H1 (cell line): ENCODE measurements around the gene GABRA6. TPM values are rescaled to one million over a fixed set of nuclear protein-coding genes. Genes with fewer than 3 reads are reported as not detected.

Experiments
- CTCF ChIA-PET: fragments of 300-600 bp; sonication (Branson Sonifier 250); formaldehyde crosslinking; loops from one replicate; lab custom pipeline; 2021; ENCODE audit not compliant: partially characterized antibody; lab: Charles Lee
- POLR2A ChIA-PET: fragments of 300-600 bp; sonication (Branson Sonifier 250); formaldehyde crosslinking; loops from one replicate; lab custom pipeline; 2021; ENCODE audit warnings: inconsistent platforms; ENCODE audit not compliant: partially characterized antibody; lab: Charles Lee
- DNase-seq, 2 experiments: peaks; one replicate each; pipeline versions ENCODE4 v3.0.0 to v3.0.0-alpha.2; 2010 to 2022; ENCODE audit warnings: low spot score in 2 of 2, low read depth in 1 of 2, mixed read lengths in 1 of 2
- FAIRE-seq: peaks from 2 replicates; lab custom pipeline; 2011; peaks lifted over from hg19 to GRCh38; lab: Jason Lieb, UNC
- H2AFZ ChIP-seq: 2 replicates; pipeline ENCODE4 v1.8.1; 2012; ENCODE audit warnings: low read length, inconsistent platforms
- H2AK5ac ChIP-seq: 2 replicates; pipeline ENCODE4 v1.6.1; 2013; ENCODE audit warnings: low read depth, low read length
- H2BK120ac ChIP-seq: replicated peaks from 2 replicates; pipeline ENCODE3; 2013; ENCODE audit warnings: low read depth, low read length, inconsistent platforms
- H2BK12ac ChIP-seq: 2 replicates; pipeline ENCODE4 v1.6.1; 2013; ENCODE audit warnings: low read depth, low read length
- H2BK15ac ChIP-seq: 2 replicates; pipeline ENCODE4 v1.6.1; 2013; ENCODE audit warnings: low read length
- H2BK20ac ChIP-seq: 2 replicates; pipeline ENCODE4 v1.6.1; 2013; ENCODE audit warnings: low read length
- H2BK5ac ChIP-seq: 2 replicates; pipeline ENCODE4 v1.6.1; 2013; ENCODE audit warnings: low read depth, low read length
- H3K14ac ChIP-seq: 2 replicates; pipeline ENCODE4 v1.6.1; 2013; ENCODE audit warnings: inconsistent platforms; ENCODE audit not compliant: insufficient read length
- H3K18ac ChIP-seq: 2 replicates; pipeline ENCODE4 v1.6.1; 2013; ENCODE audit warnings: low read length; ENCODE audit errors: extremely low read depth
- H3K23ac ChIP-seq: 2 replicates; pipeline ENCODE4 v1.6.1; 2013; ENCODE audit warnings: inconsistent platforms; ENCODE audit not compliant: insufficient read length
- H3K23me2 ChIP-seq: 2 replicates; pipeline ENCODE4 v1.6.1; 2013; ENCODE audit warnings: low read depth, low read length
- H3K27ac ChIP-seq: 2 replicates; pipeline ENCODE4 v1.6.1; 2011; ENCODE audit warnings: low read depth, low read length, inconsistent platforms
- H3K27me3 ChIP-seq, 4 experiments: replicated peaks in 1 of 4; 1 replicate in 1 of 4; 2 replicates in 3 of 4; pipeline versions ENCODE4 v1.6.1 to v1.8.1; 2011 to 2013; ENCODE audit warnings: low read length in 3 of 4, mild to moderate bottlenecking in 3 of 4, inconsistent platforms in 2 of 4, mixed read lengths in 2 of 4, moderate library complexity in 1 of 4; ENCODE audit not compliant: control insufficient read depth in 3 of 4, insufficient read depth in 3 of 4; ENCODE audit errors: extremely low read depth in 1 of 4
- H3K36me3 ChIP-seq, 4 experiments: 2 replicates each; pipeline versions ENCODE4 v1.6.1 to v1.8.1; 2011 to 2013; ENCODE audit warnings: mild to moderate bottlenecking in 4 of 4, low read length in 3 of 4, moderate library complexity in 2 of 4, control low read depth in 1 of 4, inconsistent platforms in 1 of 4; ENCODE audit not compliant: insufficient read depth in 4 of 4, control insufficient read depth in 2 of 4
- H3K4ac ChIP-seq: replicated peaks from 2 replicates; pipeline ENCODE3; 2013; ENCODE audit warnings: low read length, low read depth, mixed read lengths, inconsistent platforms; ENCODE audit not compliant: insufficient read length
- H3K4me1 ChIP-seq, 4 experiments: replicated peaks in 1 of 4; 1 replicate in 1 of 4; 2 replicates in 3 of 4; pipeline versions ENCODE4 v1.6.1 to v1.8.1; 2011 to 2013; ENCODE audit warnings: low read length in 3 of 4, inconsistent platforms in 2 of 4, mixed read lengths in 1 of 4; ENCODE audit not compliant: insufficient read depth in 4 of 4, control insufficient read depth in 3 of 4
- H3K4me2 ChIP-seq, 2 experiments: 2 replicates each; pipeline versions ENCODE4 v1.6.1 to v1.8.1; 2011 to 2013; ENCODE audit warnings: low read depth in 2 of 2, low read length in 2 of 2, control low read depth in 1 of 2, inconsistent platforms in 1 of 2, mild to moderate bottlenecking in 1 of 2; ENCODE audit not compliant: insufficient read depth in 1 of 2
- H3K4me3 ChIP-seq, 4 experiments: fragments of 200-600, 300-600 bp in 1 of 4; sonication (generic), shearing (Covaris generic), sonication (Bioruptor Twin) in 1 of 4; 2 replicates each; pipeline versions ENCODE4 v1.5.1 to v1.8.1; 2011 to 2016; ENCODE audit warnings: low read length in 4 of 4, low read depth in 3 of 4, control low read depth in 2 of 4, inconsistent platforms in 2 of 4, mild to moderate bottlenecking in 2 of 4, mixed read lengths in 1 of 4, moderate library complexity in 1 of 4; ENCODE audit not compliant: insufficient read depth in 2 of 4; ENCODE audit errors: extremely low read depth in 1 of 4
- H3K56ac ChIP-seq: replicated peaks from 2 replicates; pipeline ENCODE3; 2013; ENCODE audit warnings: low read depth, mild to moderate bottlenecking, mixed read lengths, low read length, inconsistent platforms; ENCODE audit not compliant: insufficient read length
- H3K79me1 ChIP-seq: 2 replicates; pipeline ENCODE4 v1.6.1; 2013; ENCODE audit warnings: low read depth, low read length, control low read depth
- H3K79me2 ChIP-seq, 2 experiments: 2 replicates each; pipeline versions ENCODE4 v1.6.1 to v1.8.1; 2012 to 2013; ENCODE audit warnings: low read length in 2 of 2, mild to moderate bottlenecking in 2 of 2, inconsistent platforms in 1 of 2; ENCODE audit not compliant: insufficient read depth in 2 of 2, control insufficient read depth in 1 of 2
- H3K9ac ChIP-seq, 4 experiments: replicated peaks in 1 of 4; 1 replicate in 1 of 4; 2 replicates in 3 of 4; pipeline versions ENCODE4 v1.6.1 to v1.8.1; 2011 to 2013; ENCODE audit warnings: low read depth in 3 of 4, low read length in 3 of 4, control low read depth in 2 of 4, mild to moderate bottlenecking in 2 of 4, moderate library complexity in 2 of 4, inconsistent platforms in 1 of 4; ENCODE audit errors: extremely low read depth in 1 of 4
- H3K9me3 ChIP-seq, 2 experiments: 2 replicates each; pipeline versions ENCODE4 v1.6.1 to v1.8.1; 2012 to 2013; ENCODE audit warnings: mild to moderate bottlenecking in 2 of 2, moderate library complexity in 2 of 2, control low read depth in 1 of 2, inconsistent platforms in 1 of 2, low read depth in 1 of 2, low read length in 1 of 2, mixed read lengths in 1 of 2; ENCODE audit not compliant: insufficient read depth in 2 of 2
- H4K20me1 ChIP-seq, 2 experiments: replicated peaks in 1 of 2; 2 replicates each; pipeline versions ENCODE3 to v1.8.1; 2011 to 2013; ENCODE audit warnings: inconsistent platforms in 2 of 2, low read length in 2 of 2, mild to moderate bottlenecking in 1 of 2; ENCODE audit not compliant: insufficient read depth in 2 of 2, control insufficient read depth in 1 of 2
- H4K5ac ChIP-seq: 2 replicates; pipeline ENCODE4 v1.6.1; 2013; ENCODE audit warnings: low read length, low read depth, mixed read lengths, inconsistent platforms; ENCODE audit not compliant: insufficient read length
- H4K8ac ChIP-seq: 2 replicates; pipeline ENCODE4 v1.8.0; 2013; ENCODE audit warnings: mild to moderate bottlenecking, moderate library complexity, low read length, inconsistent platforms; ENCODE audit not compliant: insufficient read depth; ENCODE audit errors: extremely low read depth
- H4K91ac ChIP-seq: replicated peaks from 2 replicates; pipeline ENCODE3; 2013; ENCODE audit warnings: low read length, mixed read lengths, inconsistent platforms; ENCODE audit not compliant: insufficient read length
- BRCA1 ChIP-seq: IDR thresholded peaks from 2 replicates; pipeline ENCODE4 v1.6.1; 2012; ENCODE audit warnings: low read depth, low read length, improper control_type of control experiment
- CHD2 ChIP-seq: IDR thresholded peaks from 2 replicates; pipeline ENCODE4 v1.6.1; 2012; ENCODE audit warnings: low read length, improper control_type of control experiment
- CREB1 ChIP-seq: IDR thresholded peaks from 2 replicates; pipeline ENCODE4 v1.6.1; 2012; ENCODE audit warnings: inconsistent platforms
- EZH2 ChIP-seq: fragments of 200-600 bp; sonication (generic); IDR thresholded peaks from 2 replicates; pipeline ENCODE4 v1.7.1; 2012; ENCODE audit warnings: low read depth, mild to moderate bottlenecking, moderate library complexity, low read length, inconsistent platforms; ENCODE audit not compliant: severe bottlenecking
- MAFK ChIP-seq: IDR thresholded peaks from 2 replicates; pipeline ENCODE4 v1.6.1; 2012; ENCODE audit warnings: low read depth, mild to moderate bottlenecking, improper control_type of control experiment, low read length
- POLR2AphosphoS5 ChIP-seq: IDR thresholded peaks from 2 replicates; pipeline ENCODE4 v1.6.1; 2011; ENCODE audit warnings: low read depth, low read length
- RAD21 ChIP-seq, 2 experiments: IDR thresholded peaks in 1 of 2; conservative IDR thresholded peaks in 1 of 2; 2 replicates each; pipeline ENCODE4 v1.6.1; 2011; ENCODE audit warnings: low read depth in 2 of 2, low read length in 2 of 2, improper control_type of control experiment in 1 of 2, inconsistent platforms in 1 of 2, mild to moderate bottlenecking in 1 of 2, moderate library complexity in 1 of 2
- RNF2 ChIP-seq: fragments of 200-900, 300-1000 bp; sonication (generic); IDR thresholded peaks from 2 replicates; pipeline ENCODE4 v1.7.1; 2016; ENCODE audit warnings: borderline replicate concordance, low read depth, mild to moderate bottlenecking, antibody characterized with exemption, low read length; ENCODE audit not compliant: poor library complexity, severe bottlenecking; ENCODE audit errors: missing control alignments
- RXRA ChIP-seq: IDR thresholded peaks from 2 replicates; pipeline ENCODE4 v1.6.1; 2011; ENCODE audit warnings: low read depth, mild to moderate bottlenecking, low read length, moderate library complexity; ENCODE audit not compliant: insufficient read depth
- SIN3A ChIP-seq, 2 experiments: IDR thresholded peaks in 1 of 2; conservative IDR thresholded peaks in 1 of 2; 2 replicates each; pipeline ENCODE4 v1.6.1; 2011 to 2012; ENCODE audit warnings: low read length in 2 of 2, improper control_type of control experiment in 1 of 2, low read depth in 1 of 2, mild to moderate bottlenecking in 1 of 2
- SIRT6 ChIP-seq: IDR thresholded peaks from one replicate; pipeline ENCODE4 v1.7.1; 2012; ENCODE audit warnings: low read length, inconsistent platforms
- SIX5 ChIP-seq: IDR thresholded peaks from 2 replicates; pipeline ENCODE4 v1.6.1; 2011; ENCODE audit warnings: mild to moderate bottlenecking, low read depth, low read length
- SUZ12 ChIP-seq: fragments of 200-600 bp; sonication (generic); IDR thresholded peaks from 2 replicates; pipeline ENCODE4 v1.6.1; 2012; ENCODE audit warnings: mild to moderate bottlenecking, inconsistent platforms, low read length, moderate library complexity, mixed read lengths
- TAF1 ChIP-seq: IDR thresholded peaks from 2 replicates; pipeline ENCODE4 v1.6.1; 2011; ENCODE audit warnings: mild to moderate bottlenecking, low read depth, low read length
- TAF7 ChIP-seq: optimal IDR thresholded peaks from 2 replicates; pipeline ENCODE3; 2011; ENCODE audit warnings: low read depth, mild to moderate bottlenecking, inconsistent platforms, low read length, moderate library complexity, borderline replicate concordance
- WGBS, 2 experiments: shearing (Covaris generic) in 1 of 2; methylation state at CpG; one replicate each; pipeline versions ENCODE4 v1.1.6 to v1.1.7; 2013 to 2015; ENCODE audit warnings: low lambda C conversion rate in 2 of 2, mixed read lengths in 2 of 2, inconsistent platforms in 1 of 2, low coverage in 1 of 2, missing lambda C conversion rate in 1 of 2; ENCODE audit not compliant: insufficient replicate concordance in 2 of 2, insufficient coverage in 1 of 2, insufficient read length in 1 of 2; ENCODE audit errors: extremely low coverage in 1 of 2, missing lambda C conversion rate in 1 of 2; 5-methylcytosine and 5-hydroxymethylcytosine counted together
- polyA plus RNA-seq, 7 experiments: library from polyadenylated mRNA; depleted of rRNA in 3 of 7; stranded (reverse) in 5 of 7; unstranded in 2 of 7; fragments of >200 nt in 5 of 7; fragments of 200-250 nt in 2 of 7; gene quantifications; 1 replicate in 5 of 7; 2 replicates in 1 of 7; 4 replicates in 1 of 7; pipeline versions ENCODE4 v1.2.1 to v1.2.3, GENCODE V29; 2011 to 2013; ENCODE audit warnings: missing spikeins in 2 of 7, mixed read lengths in 2 of 7
- total RNA-seq: library from RNA; stranded (reverse); fragmentation: NEBNext Ultra II Directional; extraction: Animal tissue kit (Norgen Biotek cat#: 25700); gene quantifications from 2 replicates; pipeline ENCODE4 v1.2.1, GENCODE V29; 2021

The GABRA6 gene
- total and polyA plus RNA-seq, 2 of the 8 experiments (the other 6 are each of a cell fraction or from before 2014, with no cell fraction given): not detected

DNA sequence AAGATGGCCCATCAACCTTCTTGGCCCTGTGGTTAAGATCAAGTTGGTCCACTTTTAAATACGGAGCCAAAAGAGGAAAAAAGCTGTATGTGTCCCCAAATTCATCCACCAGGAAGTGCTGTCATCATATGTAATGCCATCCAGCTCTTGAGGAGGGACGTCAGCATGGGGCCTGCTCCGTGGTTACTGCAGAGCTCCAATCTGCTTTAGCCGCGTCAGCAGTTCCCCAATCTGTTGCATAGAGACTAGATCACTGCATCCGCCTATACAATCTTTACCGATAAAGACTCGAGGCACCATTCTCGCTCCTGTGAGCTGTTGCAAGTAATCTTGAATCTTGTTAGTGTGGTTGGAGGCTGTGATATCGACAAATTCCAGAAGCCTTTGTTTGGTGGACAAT, 65.7 kb downstream of the GABRA6 start:
- Histone ChIP-seq H3K23ac (no peak overlapping the region), H2BK120ac (no peak overlapping the region), H3K36me3 (no peaks in the 10 kb centered on the region), H3K9ac (no peak overlapping the region), H3K4ac (no peak overlapping the region), H4K91ac (no peak overlapping the region), H4K5ac (no peak overlapping the region), H2BK15ac (no peak overlapping the region), H3K4me2 (no peak overlapping the region), H3K79me1 (no peaks in the 10 kb centered on the region), H3K9me3 (no peaks in the 10 kb centered on the region), H2BK12ac (no peak overlapping the region), H2BK5ac (no peak overlapping the region), H2AK5ac (no peak overlapping the region), H3K27ac (no peak overlapping the region), H3K23me2 (no peaks in the 10 kb centered on the region), H3K18ac (no peak overlapping the region), H3K79me2 (no peaks in the 10 kb centered on the region), H3K14ac (no peak overlapping the region), H4K20me1 (no peaks in the 10 kb centered on the region), H3K4me1 (no peaks in the 10 kb centered on the region), H3K4me3 (no peak overlapping the region), H2BK20ac (no peak overlapping the region), H4K8ac (no peak overlapping the region), H3K27me3 (no peaks in the 10 kb centered on the region), H3K56ac (no peak overlapping the region), H2AFZ (0 out of 2 replicates have a peak overlapping the region, but pooled peaks have one; percentile 10)
- CTCF ChIA-PET: interaction anchor here (0.7 to 1.3 kb wide), 2 partner anchors 95 to 131 kb away, joined by 3 read pairs; no protein-coding TSS in a partner anchor
- DNase-seq (no peak), FAIRE-seq (no peak)
- 95% methylated on average over 10 of the region's 10 CpGs; no CpG with 5 or more reads in 1 of the 2 experiments for WGBS, 2 experiments
- POLR2A ChIA-PET: no interaction called here
- TF ChIP-seq CHD2: no peak
- no peak for TF ChIP-seq TAF1
- no peak for TF ChIP-seq SIX5
- TF ChIP-seq BRCA1: no peak
- no peak for TF ChIP-seq RXRA
- peak; percentile 37 to 43 for TF ChIP-seq RAD21 (IDR thresholded peaks at IDR 0.05 in 1 of 2, conservative IDR thresholded peaks at IDR 0.05 in 1 of 2; ENCODE audit: low read depth in 2 of 2, low read length in 2 of 2)
- no peak for TF ChIP-seq TAF7
- no peak for TF ChIP-seq SIRT6
- TF ChIP-seq SIN3A (conservative IDR thresholded peaks at IDR 0.05 in 1 of 2, IDR thresholded peaks at IDR 0.05 in 1 of 2; ENCODE audit: low read depth in 1 of 2, low read length in 2 of 2): no peak
- TF ChIP-seq POLR2AphosphoS5: no peak
- no peak for TF ChIP-seq CREB1
- no peak for TF ChIP-seq EZH2
- peak; percentile 81 for TF ChIP-seq MAFK
- TF ChIP-seq SUZ12: no peak
- no peak for TF ChIP-seq RNF2
